Cardiac muscle cell (in vitro differentiated cells and primary cell): ENCODE results near the gene BCAS3. TPM values are rescaled to one million over a fixed set of nuclear protein-coding genes. Genes with fewer than 3 reads are reported as not detected.
A peak's percentile ranks its signal among the peaks of the same experiment; 100 is the strongest.

Experiments
- DNase-seq, 2 donors: peaks; one replicate each; pipeline versions ENCODE4 v3.0.0 to v3.0.0-alpha.2; 2010 to 2017; ENCODE audit warnings: low read depth in 1 of 2, low spot score in 1 of 2
- H3K27ac ChIP-seq: fragments of 200-600 bp; sonication (generic); 2 replicates; pipeline ENCODE4 v1.5.1; 2016
- H3K27me3 ChIP-seq: fragments of 200-600 bp; sonication (generic); 2 replicates; pipeline ENCODE4 v1.6.0; 2016; ENCODE audit warnings: control low read depth
- H3K36me3 ChIP-seq: fragments of 200-600 bp; sonication (generic); 2 replicates; pipeline ENCODE4 v1.5.1; 2016; ENCODE audit warnings: control low read depth
- H3K4me1 ChIP-seq: fragments of 200-600 bp; sonication (generic); 2 replicates; pipeline ENCODE4 v1.8.1; 2017; ENCODE audit warnings: low read depth, mild to moderate bottlenecking, mixed run types
- H3K4me3 ChIP-seq: fragments of 200-600 bp; sonication (generic); 2 replicates; pipeline ENCODE4 v1.5.1; 2016; ENCODE audit warnings: mild to moderate bottlenecking
- H3K9me3 ChIP-seq: fragments of 200-600 bp; sonication (generic); 2 replicates; pipeline ENCODE4 v1.5.1; 2017; ENCODE audit warnings: low read depth, mild to moderate bottlenecking, control low read depth
- CTCF ChIP-seq: IDR thresholded peaks from 2 replicates; pipeline ENCODE4 v1.5.1; 2012; ENCODE audit warnings: low read depth, mild to moderate bottlenecking, low read length
- polyA plus RNA-seq: library from polyadenylated mRNA; unstranded; fragments of >200 nt; fragmentation: Nextera tagmentation; extraction: Ambion mirVana; gene quantifications from 2 replicates; pipeline ENCODE4 v1.2.1, GENCODE V29; 2016
- total RNA-seq: library from RNA; depleted of rRNA; stranded (reverse); fragments of >200 nt; gene quantifications from 2 replicates; pipeline ENCODE4 v1.2.3, GENCODE V29; 2016

BCAS3 gene
- total and polyA plus RNA-seq, 2 experiments from 2014 or later: 36.5 to 39.6 TPM

GRCh38 chr17:61283043-61283442 is 605.4 kb downstream of the BCAS3 start:
- Histone ChIP-seq H3K9me3 (no peaks in the 10 kb centered on the region), H3K36me3 (no peaks in the 10 kb centered on the region), H3K4me3 (no peak overlapping the region), H3K4me1 (peaks cover 38% of the 10 kb centered on the region), H3K27me3 (no peaks in the 10 kb centered on the region), H3K27ac (no peak overlapping the region)
- no peak for DNase-seq
- no peak for TF ChIP-seq CTCF

GRCh38 chr17:61284174-61284573 is 606.5 kb downstream of the BCAS3 start:
- DNase-seq: peak in 1 of 2 donors; percentile 65
- Histone ChIP-seq H3K4me1 (peaks cover 47% of the 10 kb centered on the region), H3K27ac (no peak overlapping the region), H3K9me3 (no peaks in the 10 kb centered on the region), H3K27me3 (no peaks in the 10 kb centered on the region), H3K4me3 (no peak overlapping the region), H3K36me3 (no peaks in the 10 kb centered on the region)
- no peak for TF ChIP-seq CTCF

- Histone ChIP-seq H3K4me1 (peaks cover 47% of the 10 kb centered on the region), H3K36me3 (no peaks in the 10 kb centered on the region), H3K4me3 (no peak overlapping the region), H3K9me3 (no peaks in the 10 kb centered on the region), H3K27ac (no peak overlapping the region), H3K27me3 (no peaks in the 10 kb centered on the region)
- TF ChIP-seq CTCF: no peak
- no peak for DNase-seq
These were observed 607.1 kb downstream of the BCAS3 start for GRCh38 chr17:61284746-61285145.

- no peak for TF ChIP-seq CTCF
- no peaks in the 10 kb centered on the region for H3K27me3 ChIP-seq
- H3K4me1 ChIP-seq: peaks cover 45% of the 10 kb centered on the region
- H3K4me3 ChIP-seq: no peak overlapping the region
- H3K27ac ChIP-seq: no peak overlapping the region
- H3K36me3 ChIP-seq: no peaks in the 10 kb centered on the region
- no peaks in the 10 kb centered on the region for H3K9me3 ChIP-seq
- peak; percentile 34 to 67 for DNase-seq
These were observed 608.1 kb downstream of the BCAS3 start for GRCh38 chr17:61285526-61286320.

GRCh38 chr17:61286449-61286848 is 608.8 kb downstream of the BCAS3 start:
- Histone ChIP-seq H3K4me3 (no peak overlapping the region), H3K36me3 (no peaks in the 10 kb centered on the region), H3K27ac (no peak overlapping the region), H3K27me3 (no peaks in the 10 kb centered on the region), H3K9me3 (no peaks in the 10 kb centered on the region), H3K4me1 (peaks cover 49% of the 10 kb centered on the region)
- DNase-seq: no peak
- no peak for TF ChIP-seq CTCF
